Panc1 (cell line): ENCODE results near the gene SLC6A19.

Experiments used
- POLR2AphosphoS5 ChIP-seq: IDR thresholded peaks from 2 replicates; pipeline ENCODE4 v1.6.1; 2012; ENCODE audit warnings: mild to moderate bottlenecking, low read depth, low read length, moderate library complexity
- SIN3A ChIP-seq: IDR thresholded peaks from 2 replicates; pipeline ENCODE4 v1.6.1; 2012; ENCODE audit warnings: low read depth, mild to moderate bottlenecking, low read length, moderate library complexity, borderline replicate concordance; ENCODE audit not compliant: insufficient read depth
- TF ChIP-seq, protein P1 (sequence below): fragments of 450-650 bp; IDR thresholded peaks from 2 replicates; pipeline ENCODE4 v1.5.1; 2017; ENCODE audit warnings: mild to moderate bottlenecking
- TF ChIP-seq, protein P2 (sequence below), 2 experiments: IDR thresholded peaks; 2 replicates each; pipeline ENCODE4 v1.6.1; 2011 to 2012; ENCODE audit warnings: low read depth in 2 of 2, control low read depth in 1 of 2, low read length in 1 of 2, mild to moderate bottlenecking in 1 of 2, moderate library complexity in 1 of 2; ENCODE audit not compliant: insufficient read depth in 1 of 2

GRCh38 chr5:1239505-1240251, 38.3 kb downstream of the SLC6A19 start:
- TF ChIP-seq, protein P1, sequence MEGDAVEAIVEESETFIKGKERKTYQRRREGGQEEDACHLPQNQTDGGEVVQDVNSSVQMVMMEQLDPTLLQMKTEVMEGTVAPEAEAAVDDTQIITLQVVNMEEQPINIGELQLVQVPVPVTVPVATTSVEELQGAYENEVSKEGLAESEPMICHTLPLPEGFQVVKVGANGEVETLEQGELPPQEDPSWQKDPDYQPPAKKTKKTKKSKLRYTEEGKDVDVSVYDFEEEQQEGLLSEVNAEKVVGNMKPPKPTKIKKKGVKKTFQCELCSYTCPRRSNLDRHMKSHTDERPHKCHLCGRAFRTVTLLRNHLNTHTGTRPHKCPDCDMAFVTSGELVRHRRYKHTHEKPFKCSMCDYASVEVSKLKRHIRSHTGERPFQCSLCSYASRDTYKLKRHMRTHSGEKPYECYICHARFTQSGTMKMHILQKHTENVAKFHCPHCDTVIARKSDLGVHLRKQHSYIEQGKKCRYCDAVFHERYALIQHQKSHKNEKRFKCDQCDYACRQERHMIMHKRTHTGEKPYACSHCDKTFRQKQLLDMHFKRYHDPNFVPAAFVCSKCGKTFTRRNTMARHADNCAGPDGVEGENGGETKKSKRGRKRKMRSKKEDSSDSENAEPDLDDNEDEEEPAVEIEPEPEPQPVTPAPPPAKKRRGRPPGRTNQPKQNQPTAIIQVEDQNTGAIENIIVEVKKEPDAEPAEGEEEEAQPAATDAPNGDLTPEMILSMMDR, result no peak
- no peak for TF ChIP-seq POLR2AphosphoS5
- no peak for TF ChIP-seq SIN3A
- TF ChIP-seq, protein P2, sequence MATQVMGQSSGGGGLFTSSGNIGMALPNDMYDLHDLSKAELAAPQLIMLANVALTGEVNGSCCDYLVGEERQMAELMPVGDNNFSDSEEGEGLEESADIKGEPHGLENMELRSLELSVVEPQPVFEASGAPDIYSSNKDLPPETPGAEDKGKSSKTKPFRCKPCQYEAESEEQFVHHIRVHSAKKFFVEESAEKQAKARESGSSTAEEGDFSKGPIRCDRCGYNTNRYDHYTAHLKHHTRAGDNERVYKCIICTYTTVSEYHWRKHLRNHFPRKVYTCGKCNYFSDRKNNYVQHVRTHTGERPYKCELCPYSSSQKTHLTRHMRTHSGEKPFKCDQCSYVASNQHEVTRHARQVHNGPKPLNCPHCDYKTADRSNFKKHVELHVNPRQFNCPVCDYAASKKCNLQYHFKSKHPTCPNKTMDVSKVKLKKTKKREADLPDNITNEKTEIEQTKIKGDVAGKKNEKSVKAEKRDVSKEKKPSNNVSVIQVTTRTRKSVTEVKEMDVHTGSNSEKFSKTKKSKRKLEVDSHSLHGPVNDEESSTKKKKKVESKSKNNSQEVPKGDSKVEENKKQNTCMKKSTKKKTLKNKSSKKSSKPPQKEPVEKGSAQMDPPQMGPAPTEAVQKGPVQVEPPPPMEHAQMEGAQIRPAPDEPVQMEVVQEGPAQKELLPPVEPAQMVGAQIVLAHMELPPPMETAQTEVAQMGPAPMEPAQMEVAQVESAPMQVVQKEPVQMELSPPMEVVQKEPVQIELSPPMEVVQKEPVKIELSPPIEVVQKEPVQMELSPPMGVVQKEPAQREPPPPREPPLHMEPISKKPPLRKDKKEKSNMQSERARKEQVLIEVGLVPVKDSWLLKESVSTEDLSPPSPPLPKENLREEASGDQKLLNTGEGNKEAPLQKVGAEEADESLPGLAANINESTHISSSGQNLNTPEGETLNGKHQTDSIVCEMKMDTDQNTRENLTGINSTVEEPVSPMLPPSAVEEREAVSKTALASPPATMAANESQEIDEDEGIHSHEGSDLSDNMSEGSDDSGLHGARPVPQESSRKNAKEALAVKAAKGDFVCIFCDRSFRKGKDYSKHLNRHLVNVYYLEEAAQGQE (IDR thresholded peaks at IDR 0.05; ENCODE audit: insufficient read depth in 1 of 2, low read depth in 2 of 2, low read length in 1 of 2), result no peak
